Measurements from ENCODE around the gene AOC1.

The AOC1 gene

DNA sequence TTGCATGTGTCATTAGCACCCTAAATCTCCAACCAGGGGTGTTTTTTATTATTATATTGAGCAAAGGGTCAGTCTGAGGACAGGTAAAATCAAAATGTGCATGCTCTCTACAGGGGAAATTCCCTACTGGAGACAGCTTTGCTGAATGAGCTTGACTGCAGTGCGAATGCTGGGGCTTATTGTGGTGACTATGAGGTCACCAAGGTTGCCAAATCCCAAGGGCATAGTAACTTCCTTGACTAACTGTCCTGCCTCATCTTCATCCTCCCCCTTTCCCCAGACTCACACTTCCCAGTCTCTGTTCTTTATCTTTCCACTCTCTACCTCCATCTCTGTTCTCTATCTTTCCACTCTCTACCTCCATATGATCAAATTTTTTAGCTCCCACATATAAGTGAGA is 22.9 kb upstream of the AOC1 start:
- no peaks in the 10 kb centered on the region for H4K20me1 ChIP-seq (ENCODE audit: insufficient read depth, low read length, poor library complexity, severe bottlenecking)
- no peak for TF ChIP-seq EZH2phosphoT487 (IDR thresholded peaks at IDR 0.05; ENCODE audit: borderline replicate concordance)
- TF ChIP-seq, protein P1, sequence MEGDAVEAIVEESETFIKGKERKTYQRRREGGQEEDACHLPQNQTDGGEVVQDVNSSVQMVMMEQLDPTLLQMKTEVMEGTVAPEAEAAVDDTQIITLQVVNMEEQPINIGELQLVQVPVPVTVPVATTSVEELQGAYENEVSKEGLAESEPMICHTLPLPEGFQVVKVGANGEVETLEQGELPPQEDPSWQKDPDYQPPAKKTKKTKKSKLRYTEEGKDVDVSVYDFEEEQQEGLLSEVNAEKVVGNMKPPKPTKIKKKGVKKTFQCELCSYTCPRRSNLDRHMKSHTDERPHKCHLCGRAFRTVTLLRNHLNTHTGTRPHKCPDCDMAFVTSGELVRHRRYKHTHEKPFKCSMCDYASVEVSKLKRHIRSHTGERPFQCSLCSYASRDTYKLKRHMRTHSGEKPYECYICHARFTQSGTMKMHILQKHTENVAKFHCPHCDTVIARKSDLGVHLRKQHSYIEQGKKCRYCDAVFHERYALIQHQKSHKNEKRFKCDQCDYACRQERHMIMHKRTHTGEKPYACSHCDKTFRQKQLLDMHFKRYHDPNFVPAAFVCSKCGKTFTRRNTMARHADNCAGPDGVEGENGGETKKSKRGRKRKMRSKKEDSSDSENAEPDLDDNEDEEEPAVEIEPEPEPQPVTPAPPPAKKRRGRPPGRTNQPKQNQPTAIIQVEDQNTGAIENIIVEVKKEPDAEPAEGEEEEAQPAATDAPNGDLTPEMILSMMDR (conservative IDR thresholded peaks at IDR 0.05; ENCODE audit: low read length) = no peak
- no peaks in the 10 kb centered on the region for H3K4me1 ChIP-seq (ENCODE audit: insufficient read depth, low read length, poor library complexity, severe bottlenecking)
- H3K27me3 ChIP-seq (ENCODE audit: insufficient read depth, low read length, poor library complexity, severe bottlenecking) = no peaks in the 10 kb centered on the region
- H3K9me2 ChIP-seq (replicated peaks; ENCODE audit: low read depth, low read length) = no peaks in the 10 kb centered on the region
- H3F3A ChIP-seq (ENCODE audit: low read depth) = no peaks in the 10 kb centered on the region
- H3K4me3 ChIP-seq (ENCODE audit: low read length, poor library complexity, severe bottlenecking) = no peak overlapping the region
- no peak overlapping the region for H2AFZ ChIP-seq (ENCODE audit: low read length)
- H3K36me3 ChIP-seq (ENCODE audit: insufficient read depth, low read length) = no peaks in the 10 kb centered on the region
- no peak overlapping the region for H3K4me2 ChIP-seq (ENCODE audit: low read depth, low read length, poor library complexity, severe bottlenecking)
- no peaks in the 10 kb centered on the region for H3K9me3 ChIP-seq (ENCODE audit: insufficient read depth, low read depth, low read length)
- no peak overlapping the region for H3K9ac ChIP-seq (ENCODE audit: low read depth, low read length, poor library complexity, severe bottlenecking)
- no peaks in the 10 kb centered on the region for H3K79me2 ChIP-seq (ENCODE audit: insufficient read depth, low read length)

DNA sequence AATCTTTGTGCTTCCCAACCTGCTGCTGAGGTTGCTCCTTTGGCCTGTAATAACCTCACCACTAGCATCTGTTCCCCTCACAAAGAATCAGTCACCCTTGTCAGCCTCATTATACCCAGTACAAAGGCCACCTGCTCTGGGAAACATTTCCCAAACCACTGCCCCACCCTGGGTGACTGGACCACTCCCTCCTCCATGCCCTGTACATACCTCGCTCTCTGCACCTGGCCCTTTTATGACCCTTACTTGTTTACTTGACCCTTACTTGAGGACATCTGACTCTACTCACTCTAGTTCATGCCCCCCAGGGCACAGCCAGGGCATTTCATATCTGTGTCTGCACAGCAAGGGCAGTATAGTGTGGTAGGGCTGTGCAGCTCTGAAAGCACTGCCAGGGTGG is 21.4 kb upstream of the AOC1 start:
- Histone ChIP-seq H3K36me3 (ENCODE audit: insufficient read depth, low read length) (no peaks in the 10 kb centered on the region), H3K4me3 (ENCODE audit: low read length, poor library complexity, severe bottlenecking) (no peak overlapping the region), H3K9me2 (replicated peaks; ENCODE audit: low read depth, low read length) (no peaks in the 10 kb centered on the region), H3F3A (ENCODE audit: low read depth) (no peaks in the 10 kb centered on the region), H2AFZ (ENCODE audit: low read length) (no peak overlapping the region), H3K9me3 (ENCODE audit: insufficient read depth, low read depth, low read length) (no peaks in the 10 kb centered on the region), H3K4me1 (ENCODE audit: insufficient read depth, low read length, poor library complexity, severe bottlenecking) (no peaks in the 10 kb centered on the region), H3K27me3 (ENCODE audit: insufficient read depth, low read length, poor library complexity, severe bottlenecking) (no peaks in the 10 kb centered on the region), H3K79me2 (ENCODE audit: insufficient read depth, low read length) (no peaks in the 10 kb centered on the region), H3K9ac (ENCODE audit: low read depth, low read length, poor library complexity, severe bottlenecking) (no peak overlapping the region), H4K20me1 (ENCODE audit: insufficient read depth, low read length, poor library complexity, severe bottlenecking) (no peaks in the 10 kb centered on the region), H3K4me2 (ENCODE audit: low read depth, low read length, poor library complexity, severe bottlenecking) (no peak overlapping the region)
- no peak for TF ChIP-seq EZH2phosphoT487 (IDR thresholded peaks at IDR 0.05; ENCODE audit: borderline replicate concordance)

DNA sequence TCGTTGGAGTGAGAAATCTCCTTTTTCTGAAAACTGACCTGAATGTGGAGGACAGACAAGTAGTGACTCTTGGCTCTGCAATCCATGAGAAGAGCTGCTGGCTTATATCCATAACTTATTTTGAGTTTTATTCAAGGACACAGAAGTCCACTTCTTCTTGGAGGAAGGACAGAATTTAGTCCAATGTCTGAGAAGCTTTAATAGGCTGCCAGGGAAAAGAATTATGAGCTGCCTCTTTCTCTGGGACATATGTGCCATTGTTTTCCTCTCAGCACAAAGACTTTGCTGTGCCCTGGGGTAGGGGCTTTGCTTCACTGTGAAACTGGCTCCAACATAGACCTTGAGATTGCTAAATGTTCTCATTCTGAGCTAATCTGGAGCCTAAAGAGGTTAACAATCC is 20.5 kb upstream of the AOC1 start:
- Histone ChIP-seq H3K79me2 (ENCODE audit: insufficient read depth, low read length) (no peaks in the 10 kb centered on the region), H3K4me1 (ENCODE audit: insufficient read depth, low read length, poor library complexity, severe bottlenecking) (no peaks in the 10 kb centered on the region), H2AFZ (ENCODE audit: low read length) (no peak overlapping the region), H3K9me2 (replicated peaks; ENCODE audit: low read depth, low read length) (no peaks in the 10 kb centered on the region), H3K9me3 (ENCODE audit: insufficient read depth, low read depth, low read length) (no peaks in the 10 kb centered on the region), H3K9ac (ENCODE audit: low read depth, low read length, poor library complexity, severe bottlenecking) (no peak overlapping the region), H3K4me3 (ENCODE audit: low read length, poor library complexity, severe bottlenecking) (no peak overlapping the region), H3K27me3 (ENCODE audit: insufficient read depth, low read length, poor library complexity, severe bottlenecking) (no peaks in the 10 kb centered on the region), H3K4me2 (ENCODE audit: low read depth, low read length, poor library complexity, severe bottlenecking) (no peak overlapping the region), H3F3A (ENCODE audit: low read depth) (no peaks in the 10 kb centered on the region), H3K36me3 (ENCODE audit: insufficient read depth, low read length) (no peaks in the 10 kb centered on the region), H4K20me1 (ENCODE audit: insufficient read depth, low read length, poor library complexity, severe bottlenecking) (no peaks in the 10 kb centered on the region)
- TF ChIP-seq, protein P1 (conservative IDR thresholded peaks at IDR 0.05; ENCODE audit: low read length) = no peak
- no peak for TF ChIP-seq EZH2phosphoT487 (IDR thresholded peaks at IDR 0.05; ENCODE audit: borderline replicate concordance)

DNA sequence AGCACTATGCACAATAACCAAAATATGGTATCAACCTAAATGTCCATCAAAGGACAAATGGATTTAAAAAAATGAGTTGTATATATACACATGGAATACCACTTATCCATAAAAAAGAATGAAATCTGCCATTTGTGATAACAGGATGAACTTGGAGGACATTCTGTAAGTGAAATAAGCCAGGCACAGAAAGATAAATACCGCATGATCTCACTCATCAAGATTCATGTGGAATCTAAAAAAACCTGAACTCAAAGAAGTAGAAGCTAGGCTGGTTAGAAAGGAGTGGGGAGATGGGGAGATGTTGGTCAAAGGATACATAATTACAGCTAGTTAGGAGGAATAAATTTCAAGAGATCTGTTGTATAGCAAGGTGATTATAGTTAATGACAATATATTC is 17.3 kb upstream of the AOC1 start:
- TF ChIP-seq EZH2phosphoT487 (IDR thresholded peaks at IDR 0.05; ENCODE audit: borderline replicate concordance) = no peak
- TF ChIP-seq, protein P1 (conservative IDR thresholded peaks at IDR 0.05; ENCODE audit: low read length) = no peak
- Histone ChIP-seq H3K9me2 (replicated peaks; ENCODE audit: low read depth, low read length) (no peaks in the 10 kb centered on the region), H3K36me3 (ENCODE audit: insufficient read depth, low read length) (no peaks in the 10 kb centered on the region), H3K79me2 (ENCODE audit: insufficient read depth, low read length) (no peaks in the 10 kb centered on the region), H4K20me1 (ENCODE audit: insufficient read depth, low read length, poor library complexity, severe bottlenecking) (no peaks in the 10 kb centered on the region), H3K4me3 (ENCODE audit: low read length, poor library complexity, severe bottlenecking) (no peak overlapping the region), H3K9me3 (ENCODE audit: insufficient read depth, low read depth, low read length) (no peaks in the 10 kb centered on the region), H3K9ac (ENCODE audit: low read depth, low read length, poor library complexity, severe bottlenecking) (no peak overlapping the region), H2AFZ (ENCODE audit: low read length) (no peak overlapping the region), H3F3A (ENCODE audit: low read depth) (no peaks in the 10 kb centered on the region), H3K27me3 (ENCODE audit: insufficient read depth, low read length, poor library complexity, severe bottlenecking) (no peaks in the 10 kb centered on the region), H3K4me2 (ENCODE audit: low read depth, low read length, poor library complexity, severe bottlenecking) (no peak overlapping the region), H3K4me1 (ENCODE audit: insufficient read depth, low read length, poor library complexity, severe bottlenecking) (no peaks in the 10 kb centered on the region)
